H1 (cell line): ENCODE results near the gene PIP4K2C. TPM values are rescaled to one million over a fixed set of nuclear protein-coding genes. Genes with fewer than 3 reads are reported as not detected.

ENCODE experiments used
- CTCF ChIA-PET: fragments of 300-600 bp; sonication (Branson Sonifier 250); formaldehyde crosslinking; loops from one replicate; lab custom pipeline; 2021; ENCODE audit not compliant: partially characterized antibody; lab: Charles Lee
- POLR2A ChIA-PET: fragments of 300-600 bp; sonication (Branson Sonifier 250); formaldehyde crosslinking; loops from one replicate; lab custom pipeline; 2021; ENCODE audit warnings: inconsistent platforms; ENCODE audit not compliant: partially characterized antibody; lab: Charles Lee
- DNase-seq, 2 experiments: peaks; one replicate each; pipeline versions ENCODE4 v3.0.0 to v3.0.0-alpha.2; 2010 to 2022; ENCODE audit warnings: low spot score in 2 of 2, low read depth in 1 of 2, mixed read lengths in 1 of 2
- FAIRE-seq: peaks from 2 replicates; lab custom pipeline; 2011; peaks lifted over from hg19 to GRCh38; lab: Jason Lieb, UNC
- H2AFZ ChIP-seq: 2 replicates; pipeline ENCODE4 v1.8.1; 2012; ENCODE audit warnings: low read length, inconsistent platforms
- H2AK5ac ChIP-seq: 2 replicates; pipeline ENCODE4 v1.6.1; 2013; ENCODE audit warnings: low read depth, low read length
- H2BK120ac ChIP-seq: replicated peaks from 2 replicates; pipeline ENCODE3; 2013; ENCODE audit warnings: low read depth, low read length, inconsistent platforms
- H2BK12ac ChIP-seq: 2 replicates; pipeline ENCODE4 v1.6.1; 2013; ENCODE audit warnings: low read depth, low read length
- H2BK15ac ChIP-seq: 2 replicates; pipeline ENCODE4 v1.6.1; 2013; ENCODE audit warnings: low read length
- H2BK20ac ChIP-seq: 2 replicates; pipeline ENCODE4 v1.6.1; 2013; ENCODE audit warnings: low read length
- H2BK5ac ChIP-seq: 2 replicates; pipeline ENCODE4 v1.6.1; 2013; ENCODE audit warnings: low read depth, low read length
- H3K14ac ChIP-seq: 2 replicates; pipeline ENCODE4 v1.6.1; 2013; ENCODE audit warnings: inconsistent platforms; ENCODE audit not compliant: insufficient read length
- H3K18ac ChIP-seq: 2 replicates; pipeline ENCODE4 v1.6.1; 2013; ENCODE audit warnings: low read length; ENCODE audit errors: extremely low read depth
- H3K23ac ChIP-seq: 2 replicates; pipeline ENCODE4 v1.6.1; 2013; ENCODE audit warnings: inconsistent platforms; ENCODE audit not compliant: insufficient read length
- H3K23me2 ChIP-seq: 2 replicates; pipeline ENCODE4 v1.6.1; 2013; ENCODE audit warnings: low read depth, low read length
- H3K27ac ChIP-seq: 2 replicates; pipeline ENCODE4 v1.6.1; 2011; ENCODE audit warnings: low read depth, low read length, inconsistent platforms
- H3K27me3 ChIP-seq, 4 experiments: replicated peaks in 1 of 4; 1 replicate in 1 of 4; 2 replicates in 3 of 4; pipeline versions ENCODE4 v1.6.1 to v1.8.1; 2011 to 2013; ENCODE audit warnings: low read length in 3 of 4, mild to moderate bottlenecking in 3 of 4, inconsistent platforms in 2 of 4, mixed read lengths in 2 of 4, moderate library complexity in 1 of 4; ENCODE audit not compliant: control insufficient read depth in 3 of 4, insufficient read depth in 3 of 4; ENCODE audit errors: extremely low read depth in 1 of 4
- H3K36me3 ChIP-seq, 4 experiments: 2 replicates each; pipeline versions ENCODE4 v1.6.1 to v1.8.1; 2011 to 2013; ENCODE audit warnings: mild to moderate bottlenecking in 4 of 4, low read length in 3 of 4, moderate library complexity in 2 of 4, control low read depth in 1 of 4, inconsistent platforms in 1 of 4; ENCODE audit not compliant: insufficient read depth in 4 of 4, control insufficient read depth in 2 of 4
- H3K4ac ChIP-seq: replicated peaks from 2 replicates; pipeline ENCODE3; 2013; ENCODE audit warnings: low read length, low read depth, mixed read lengths, inconsistent platforms; ENCODE audit not compliant: insufficient read length
- H3K4me1 ChIP-seq, 4 experiments: replicated peaks in 1 of 4; 1 replicate in 1 of 4; 2 replicates in 3 of 4; pipeline versions ENCODE4 v1.6.1 to v1.8.1; 2011 to 2013; ENCODE audit warnings: low read length in 3 of 4, inconsistent platforms in 2 of 4, mixed read lengths in 1 of 4; ENCODE audit not compliant: insufficient read depth in 4 of 4, control insufficient read depth in 3 of 4
- H3K4me2 ChIP-seq, 2 experiments: 2 replicates each; pipeline versions ENCODE4 v1.6.1 to v1.8.1; 2011 to 2013; ENCODE audit warnings: low read depth in 2 of 2, low read length in 2 of 2, control low read depth in 1 of 2, inconsistent platforms in 1 of 2, mild to moderate bottlenecking in 1 of 2; ENCODE audit not compliant: insufficient read depth in 1 of 2
- H3K4me3 ChIP-seq, 4 experiments: fragments of 200-600, 300-600 bp in 1 of 4; sonication (generic), shearing (Covaris generic), sonication (Bioruptor Twin) in 1 of 4; 2 replicates each; pipeline versions ENCODE4 v1.5.1 to v1.8.1; 2011 to 2016; ENCODE audit warnings: low read length in 4 of 4, low read depth in 3 of 4, control low read depth in 2 of 4, inconsistent platforms in 2 of 4, mild to moderate bottlenecking in 2 of 4, mixed read lengths in 1 of 4, moderate library complexity in 1 of 4; ENCODE audit not compliant: insufficient read depth in 2 of 4; ENCODE audit errors: extremely low read depth in 1 of 4
- H3K56ac ChIP-seq: replicated peaks from 2 replicates; pipeline ENCODE3; 2013; ENCODE audit warnings: low read depth, mild to moderate bottlenecking, mixed read lengths, low read length, inconsistent platforms; ENCODE audit not compliant: insufficient read length
- H3K79me1 ChIP-seq: 2 replicates; pipeline ENCODE4 v1.6.1; 2013; ENCODE audit warnings: low read depth, low read length, control low read depth
- H3K79me2 ChIP-seq, 2 experiments: 2 replicates each; pipeline versions ENCODE4 v1.6.1 to v1.8.1; 2012 to 2013; ENCODE audit warnings: low read length in 2 of 2, mild to moderate bottlenecking in 2 of 2, inconsistent platforms in 1 of 2; ENCODE audit not compliant: insufficient read depth in 2 of 2, control insufficient read depth in 1 of 2
- H3K9ac ChIP-seq, 4 experiments: replicated peaks in 1 of 4; 1 replicate in 1 of 4; 2 replicates in 3 of 4; pipeline versions ENCODE4 v1.6.1 to v1.8.1; 2011 to 2013; ENCODE audit warnings: low read depth in 3 of 4, low read length in 3 of 4, control low read depth in 2 of 4, mild to moderate bottlenecking in 2 of 4, moderate library complexity in 2 of 4, inconsistent platforms in 1 of 4; ENCODE audit errors: extremely low read depth in 1 of 4
- H3K9me3 ChIP-seq, 2 experiments: 2 replicates each; pipeline versions ENCODE4 v1.6.1 to v1.8.1; 2012 to 2013; ENCODE audit warnings: mild to moderate bottlenecking in 2 of 2, moderate library complexity in 2 of 2, control low read depth in 1 of 2, inconsistent platforms in 1 of 2, low read depth in 1 of 2, low read length in 1 of 2, mixed read lengths in 1 of 2; ENCODE audit not compliant: insufficient read depth in 2 of 2
- H4K20me1 ChIP-seq, 2 experiments: replicated peaks in 1 of 2; 2 replicates each; pipeline versions ENCODE3 to v1.8.1; 2011 to 2013; ENCODE audit warnings: inconsistent platforms in 2 of 2, low read length in 2 of 2, mild to moderate bottlenecking in 1 of 2; ENCODE audit not compliant: insufficient read depth in 2 of 2, control insufficient read depth in 1 of 2
- H4K5ac ChIP-seq: 2 replicates; pipeline ENCODE4 v1.6.1; 2013; ENCODE audit warnings: low read length, low read depth, mixed read lengths, inconsistent platforms; ENCODE audit not compliant: insufficient read length
- H4K8ac ChIP-seq: 2 replicates; pipeline ENCODE4 v1.8.0; 2013; ENCODE audit warnings: mild to moderate bottlenecking, moderate library complexity, low read length, inconsistent platforms; ENCODE audit not compliant: insufficient read depth; ENCODE audit errors: extremely low read depth
- H4K91ac ChIP-seq: replicated peaks from 2 replicates; pipeline ENCODE3; 2013; ENCODE audit warnings: low read length, mixed read lengths, inconsistent platforms; ENCODE audit not compliant: insufficient read length
- BRCA1 ChIP-seq: IDR thresholded peaks from 2 replicates; pipeline ENCODE4 v1.6.1; 2012; ENCODE audit warnings: low read depth, low read length, improper control_type of control experiment
- CHD1 ChIP-seq: IDR thresholded peaks from 2 replicates; pipeline ENCODE4 v1.6.1; 2012; ENCODE audit warnings: low read depth, low read length, improper control_type of control experiment
- RFX5 ChIP-seq: IDR thresholded peaks from 2 replicates; pipeline ENCODE4 v1.6.1; 2011; ENCODE audit warnings: low read depth, low read length, improper control_type of control experiment, borderline replicate concordance
- RNF2 ChIP-seq: fragments of 200-900, 300-1000 bp; sonication (generic); IDR thresholded peaks from 2 replicates; pipeline ENCODE4 v1.7.1; 2016; ENCODE audit warnings: borderline replicate concordance, low read depth, mild to moderate bottlenecking, antibody characterized with exemption, low read length; ENCODE audit not compliant: poor library complexity, severe bottlenecking; ENCODE audit errors: missing control alignments
- RXRA ChIP-seq: IDR thresholded peaks from 2 replicates; pipeline ENCODE4 v1.6.1; 2011; ENCODE audit warnings: low read depth, mild to moderate bottlenecking, low read length, moderate library complexity; ENCODE audit not compliant: insufficient read depth
- SAP30 ChIP-seq: fragments of 300-600 bp; sonication (generic); IDR thresholded peaks from 2 replicates; pipeline ENCODE4 v1.7.1; 2012; ENCODE audit warnings: low read length, moderate library complexity, mild to moderate bottlenecking, inconsistent platforms; ENCODE audit not compliant: insufficient read depth, insufficient replicate concordance
- TAF1 ChIP-seq: IDR thresholded peaks from 2 replicates; pipeline ENCODE4 v1.6.1; 2011; ENCODE audit warnings: mild to moderate bottlenecking, low read depth, low read length
- ZNF274 ChIP-seq: IDR thresholded peaks from 2 replicates; pipeline ENCODE4 v1.7.0; 2012; ENCODE audit warnings: low read length, borderline replicate concordance; ENCODE audit errors: extremely low read depth
- WGBS, 2 experiments: shearing (Covaris generic) in 1 of 2; methylation state at CpG; one replicate each; pipeline versions ENCODE4 v1.1.6 to v1.1.7; 2013 to 2015; ENCODE audit warnings: low lambda C conversion rate in 2 of 2, mixed read lengths in 2 of 2, inconsistent platforms in 1 of 2, low coverage in 1 of 2, missing lambda C conversion rate in 1 of 2; ENCODE audit not compliant: insufficient replicate concordance in 2 of 2, insufficient coverage in 1 of 2, insufficient read length in 1 of 2; ENCODE audit errors: extremely low coverage in 1 of 2, missing lambda C conversion rate in 1 of 2; 5-methylcytosine and 5-hydroxymethylcytosine counted together
- polyA plus RNA-seq, 7 experiments: library from polyadenylated mRNA; depleted of rRNA in 3 of 7; stranded (reverse) in 5 of 7; unstranded in 2 of 7; fragments of >200 nt in 5 of 7; fragments of 200-250 nt in 2 of 7; gene quantifications; 1 replicate in 5 of 7; 2 replicates in 1 of 7; 4 replicates in 1 of 7; pipeline versions ENCODE4 v1.2.1 to v1.2.3, GENCODE V29; 2011 to 2013; ENCODE audit warnings: missing spikeins in 2 of 7, mixed read lengths in 2 of 7
- total RNA-seq: library from RNA; stranded (reverse); fragmentation: NEBNext Ultra II Directional; extraction: Animal tissue kit (Norgen Biotek cat#: 25700); gene quantifications from 2 replicates; pipeline ENCODE4 v1.2.1, GENCODE V29; 2021
- TF ChIP-seq, protein P1 (sequence below): IDR thresholded peaks from 2 replicates; pipeline ENCODE4 v1.6.1; 2012; ENCODE audit warnings: low read length, inconsistent platforms
- TF ChIP-seq, protein P2 (sequence below): IDR thresholded peaks from 2 replicates; pipeline ENCODE4 v1.6.1; 2011; ENCODE audit warnings: low read depth, mild to moderate bottlenecking, low read length; ENCODE audit not compliant: insufficient read depth

The PIP4K2C gene
- total and polyA plus RNA-seq, 2 of the 8 experiments (the other 6 are each of a cell fraction or from before 2014, with no cell fraction given): 25.0 to 27.1 TPM

DNA sequence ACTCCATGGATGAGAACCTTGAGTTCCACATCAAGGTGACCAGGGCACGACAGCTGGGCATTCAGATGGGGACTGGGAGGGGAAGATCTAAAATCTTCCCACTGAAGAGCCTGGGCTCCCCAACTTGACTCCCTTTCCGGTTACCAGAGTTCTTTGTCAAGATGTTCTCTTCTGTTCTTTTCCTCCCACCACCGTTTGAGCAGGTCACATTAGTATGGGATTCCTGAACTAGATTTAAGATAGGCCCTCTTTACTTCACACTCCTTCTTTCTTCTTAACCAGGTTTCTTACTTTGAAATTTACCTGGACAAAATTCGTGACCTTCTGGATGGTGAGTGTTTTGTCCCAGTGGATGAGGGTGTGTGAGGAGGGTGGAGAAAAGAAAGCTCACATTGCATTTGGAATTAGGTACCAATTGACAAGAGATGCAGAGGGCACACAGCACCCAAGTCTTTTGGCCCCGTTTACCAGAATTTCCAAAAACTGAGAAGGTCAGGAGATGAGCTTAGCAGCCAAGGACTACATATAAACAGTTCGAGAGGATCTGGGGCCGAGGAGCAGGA, 26.7 kb upstream of the PIP4K2C start:
- Histone ChIP-seq H3K4me2 (no peak overlapping the region), H4K20me1 (peaks cover 0 to 2% of the 10 kb centered on the region in 2 experiments), H3K27me3 (no peaks in the 10 kb centered on the region), H2BK20ac (no peak overlapping the region), H3K23me2 (no peaks in the 10 kb centered on the region), H3K4me3 (no peak overlapping the region), H2AFZ (no peak overlapping the region), H3K9me3 (no peaks in the 10 kb centered on the region), H3K23ac (no peak overlapping the region), H2BK12ac (no peak overlapping the region), H3K27ac (no peak overlapping the region), H3K4me1 (no peaks in the 10 kb centered on the region), H4K5ac (no peak overlapping the region), H2BK15ac (no peak overlapping the region), H2BK120ac (no peak overlapping the region), H2BK5ac (no peak overlapping the region), H3K36me3 (peaks cover 4 to 38% (median 27%) of the 10 kb centered on the region in 4 experiments; a peak in 7 of 8 replicates), H3K4ac (no peak overlapping the region), H3K9ac (no peak overlapping the region), H3K79me1 (no peaks in the 10 kb centered on the region), H4K8ac (no peak overlapping the region), H3K79me2 (no peaks in the 10 kb centered on the region), H3K18ac (no peak overlapping the region), H3K14ac (no peak overlapping the region), H4K91ac (no peak overlapping the region), H3K56ac (no peak overlapping the region), H2AK5ac (no peak overlapping the region)
- CTCF ChIA-PET: interaction anchor here (1.4 kb wide), 2 partner anchors 11 to 19 kb away, joined by 4 to 7 read pairs; no protein-coding TSS in a partner anchor
- TF ChIP-seq, protein P1, sequence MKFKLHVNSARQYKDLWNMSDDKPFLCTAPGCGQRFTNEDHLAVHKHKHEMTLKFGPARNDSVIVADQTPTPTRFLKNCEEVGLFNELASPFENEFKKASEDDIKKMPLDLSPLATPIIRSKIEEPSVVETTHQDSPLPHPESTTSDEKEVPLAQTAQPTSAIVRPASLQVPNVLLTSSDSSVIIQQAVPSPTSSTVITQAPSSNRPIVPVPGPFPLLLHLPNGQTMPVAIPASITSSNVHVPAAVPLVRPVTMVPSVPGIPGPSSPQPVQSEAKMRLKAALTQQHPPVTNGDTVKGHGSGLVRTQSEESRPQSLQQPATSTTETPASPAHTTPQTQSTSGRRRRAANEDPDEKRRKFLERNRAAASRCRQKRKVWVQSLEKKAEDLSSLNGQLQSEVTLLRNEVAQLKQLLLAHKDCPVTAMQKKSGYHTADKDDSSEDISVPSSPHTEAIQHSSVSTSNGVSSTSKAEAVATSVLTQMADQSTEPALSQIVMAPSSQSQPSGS: no peak
- TF ChIP-seq TAF1: no peak
- TF ChIP-seq ZNF274: no peak
- TF ChIP-seq RXRA: no peak
- TF ChIP-seq, protein P2, sequence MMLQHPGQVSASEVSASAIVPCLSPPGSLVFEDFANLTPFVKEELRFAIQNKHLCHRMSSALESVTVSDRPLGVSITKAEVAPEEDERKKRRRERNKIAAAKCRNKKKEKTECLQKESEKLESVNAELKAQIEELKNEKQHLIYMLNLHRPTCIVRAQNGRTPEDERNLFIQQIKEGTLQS: no peak
- TF ChIP-seq CHD1: no peak
- TF ChIP-seq RFX5: no peak
- TF ChIP-seq RNF2: no peak
- no peak for TF ChIP-seq BRCA1
- no peak for TF ChIP-seq SAP30
- POLR2A ChIA-PET: interaction anchor here (0.7 to 1.0 kb wide), 4 partner anchors 11 to 17 kb away, joined by 3 read pairs; partner anchors contain the start of gene DCTN2
- no peak for DNase-seq
- 87% methylated on average over 7 of the region's 7 CpGs; no CpG with 5 or more reads in 1 of the 2 experiments for WGBS, 2 experiments
- no peak for FAIRE-seq
